Activated CD8-positive, alpha-beta T cell treated with anti-CD3 and anti-CD28 coated beads, Interleukin-2, amount 10 ng/mL, durations not matched to agents 7 days and 5 days (primary cell): ENCODE measurements around the gene DUSP28. TPM values are rescaled to one million over a fixed set of nuclear protein-coding genes. Genes with fewer than 3 reads are reported as not detected.

Experiments used
- ATAC-seq: fragments of 150-1000 bp; cut with Tn5 transposase; one replicate; pipeline ENCODE4 v1.10.0; 2021; ENCODE audit warnings: moderate library complexity
- CTCF ChIA-PET: fragments of 350-600 bp; sonication (Branson Sonifier 250); formaldehyde crosslinking; loops from one replicate; lab custom pipeline; 2021; ENCODE audit warnings: antibody characterized with exemption; lab: Charles Lee
- POLR2A ChIA-PET: fragments of 350-600 bp; sonication (Branson Sonifier 250); formaldehyde crosslinking; loops from one replicate; lab custom pipeline; 2021; ENCODE audit warnings: antibody characterized with exemption; lab: Charles Lee
- DNase-seq: peaks from one replicate; pipeline ENCODE4 v3.0.0-alpha.2; 2020
- H3K27ac Mint-ChIP-seq: one replicate; pipeline ENCODE4 v1.8.0; 2021; ENCODE audit warnings: mild to moderate bottlenecking, mixed read lengths
- H3K27me3 Mint-ChIP-seq: one replicate; pipeline ENCODE4 v1.8.0; 2021; ENCODE audit warnings: low read depth, mixed read lengths
- H3K36me3 Mint-ChIP-seq: one replicate; pipeline ENCODE4 v1.8.0; 2021; ENCODE audit warnings: low read depth, mixed read lengths
- H3K4me1 Mint-ChIP-seq: one replicate; pipeline ENCODE4 v1.8.0; 2021; ENCODE audit warnings: low read depth, mixed read lengths
- H3K4me3 Mint-ChIP-seq: one replicate; pipeline ENCODE4 v1.8.0; 2021; ENCODE audit warnings: mild to moderate bottlenecking, mixed read lengths
- H3K9me3 Mint-ChIP-seq: one replicate; pipeline ENCODE4 v1.8.0; 2022; ENCODE audit warnings: mixed read lengths; ENCODE audit not compliant: insufficient read depth
- total RNA-seq, 2 experiments: library from RNA; stranded (reverse); gene quantifications; one replicate each; pipeline ENCODE4 v1.2.3, GENCODE V29; 2021

Gene DUSP28
- total RNA-seq, 2 experiments from 2014 or later, result 6.8 to 8.1 TPM

DNA sequence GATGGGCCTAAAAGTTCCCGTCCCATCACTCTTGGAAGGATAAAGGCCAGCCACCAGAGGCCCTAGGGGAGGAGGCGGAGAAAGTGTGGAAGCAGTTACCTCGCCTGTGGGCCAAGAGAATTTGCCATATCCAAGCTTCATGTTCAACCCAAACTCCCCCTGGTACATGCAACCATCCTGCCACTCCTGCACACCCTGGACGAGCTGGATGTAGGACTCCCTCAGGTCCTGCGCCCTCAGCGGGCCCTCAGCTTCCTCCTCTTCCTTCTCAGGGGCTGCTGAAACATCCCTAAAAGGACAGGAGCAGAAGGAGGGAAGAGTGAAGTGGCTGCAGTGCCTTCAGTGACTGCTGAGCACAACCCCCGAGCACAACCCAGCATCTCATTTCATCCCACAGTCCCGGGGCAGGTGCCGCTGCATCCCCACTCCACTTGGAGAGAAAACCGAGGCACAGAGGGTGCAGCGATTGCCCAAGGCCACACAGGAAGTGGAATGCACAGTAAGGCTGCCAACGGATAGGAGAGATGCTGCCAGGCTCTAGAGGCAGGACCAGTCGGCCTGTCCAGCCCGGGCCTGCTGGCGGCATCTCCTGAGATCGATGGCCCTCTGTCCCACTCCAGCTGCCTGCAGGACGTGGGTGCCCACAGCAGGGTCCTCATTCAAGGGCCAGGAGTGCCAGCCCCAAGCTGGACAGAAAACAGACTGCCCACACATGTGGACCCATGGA, 5.2 kb upstream of the DUSP28 start:
- Mint-ChIP-seq H3K27me3 (no peaks in the 10 kb centered on the region), H3K9me3 (peaks cover 4% of the 10 kb centered on the region), H3K36me3 (peaks cover 66% of the 10 kb centered on the region), H3K4me3 (no peak overlapping the region), H3K4me1 (peaks cover 30% of the 10 kb centered on the region), H3K27ac (no peak overlapping the region)
- no peak for DNase-seq
- ATAC-seq, result no peak
- ChIA-PET CTCF (interaction anchor here (0.9 to 4.2 kb wide), 3 partner anchors 32 to 41 kb away, joined by 3 to 18 read pairs (median 16); partner anchors contain the start of gene CAPN10), POLR2A (no interaction called here)

- peaks cover 3% of the 10 kb centered on the region for H3K9me3 Mint-ChIP-seq
- ChIA-PET POLR2A (no interaction called here), CTCF (interaction anchor here (0.9 to 4.1 kb wide), 5 partner anchors 11 to 297 kb away, joined by 3 to 23 read pairs (median 15); partner anchors contain the start of gene CAPN10)
Observed at GRCh38 chr2:240555541-240556250, 4.5 kb upstream of the DUSP28 start.

GRCh38 chr2:240556553-240557100, 3.5 kb upstream of the DUSP28 start:
- H3K27me3 Mint-ChIP-seq, result no peaks in the 10 kb centered on the region
- CTCF ChIA-PET, result interaction anchor here (1.0 to 4.1 kb wide), 6 partner anchors 10 to 296 kb away, joined by 3 to 23 read pairs (median 10); partner anchors contain the start of gene CAPN10
- POLR2A ChIA-PET, result interaction anchor here (0.7 to 1.0 kb wide), 2 partner anchors 9 to 25 kb away, joined by 4 read pairs; no protein-coding TSS in a partner anchor
- no peaks in the 10 kb centered on the region for H3K9me3 Mint-ChIP-seq
- peak overlapping the region; percentile 52 for H3K27ac Mint-ChIP-seq
- H3K4me3 Mint-ChIP-seq, result peak overlapping the region; percentile 28
- peaks cover 38% of the 10 kb centered on the region for H3K4me1 Mint-ChIP-seq
- ATAC-seq, result no peak
- DNase-seq, result peak; percentile 80
- peaks cover 57% of the 10 kb centered on the region for H3K36me3 Mint-ChIP-seq

More at GRCh38 chr2:240555541-240556250, 4.5 kb upstream of the DUSP28 start:
- Mint-ChIP-seq H3K4me3 (no peak overlapping the region), H3K27me3 (no peaks in the 10 kb centered on the region), H3K4me1 (peaks cover 32% of the 10 kb centered on the region), H3K27ac (no peak overlapping the region), H3K36me3 (peaks cover 63% of the 10 kb centered on the region)
- DNase-seq (no peak), ATAC-seq (no peak)

- H3K4me1 Mint-ChIP-seq, result peaks cover 43% of the 10 kb centered on the region
- H3K27me3 Mint-ChIP-seq, result no peaks in the 10 kb centered on the region
- CTCF ChIA-PET, result interaction anchor here (1.0 to 4.1 kb wide), 5 partner anchors 9 to 43 kb away, joined by 3 to 23 read pairs (median 15); partner anchors contain the start of gene CAPN10
- peak overlapping the region; percentile 28 for H3K4me3 Mint-ChIP-seq
- no peak overlapping the region for H3K27ac Mint-ChIP-seq
- DNase-seq (peak; percentile 19), ATAC-seq (no peak)
- H3K9me3 Mint-ChIP-seq, result no peaks in the 10 kb centered on the region
- peaks cover 55% of the 10 kb centered on the region for H3K36me3 Mint-ChIP-seq
- POLR2A ChIA-PET, result interaction anchor here (1.0 kb wide), 1 partner anchor 25 kb away, joined by 4 read pairs; no protein-coding TSS in a partner anchor
Observed at GRCh38 chr2:240557101-240557751, 2.9 kb upstream of the DUSP28 start.

DNA sequence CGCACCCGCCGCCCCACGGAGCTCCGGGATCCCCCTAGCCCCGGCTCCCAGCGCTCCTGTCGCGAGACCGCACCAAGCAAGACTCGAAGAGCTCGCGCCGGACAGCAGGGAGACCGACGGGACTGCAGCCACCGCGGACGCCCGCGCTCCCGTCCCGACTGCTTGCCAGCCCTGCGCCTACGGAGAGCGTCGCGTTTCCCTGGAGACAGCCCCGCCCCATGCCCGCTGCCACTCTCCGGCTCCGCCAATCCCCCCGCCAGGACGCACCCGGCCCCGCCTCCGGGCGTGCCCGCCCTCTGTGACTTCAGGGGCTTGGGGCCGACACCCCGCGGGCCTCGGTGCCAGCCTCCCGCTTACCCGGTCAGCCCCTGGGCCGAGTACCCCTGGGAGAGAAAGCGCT, 2.3 kb upstream of the DUSP28 start, which contains the start of gene ANKMY1:
ANKMY1 (minus strand) TSS at position 181 of the 400 bp plus-strand sequence. CDS start 653 bp downstream, outside the sequence.
- peak; percentile 75 for DNase-seq
- ATAC-seq, result no peak
- ChIA-PET CTCF (interaction anchor here (1.3 to 4.1 kb wide), 4 partner anchors 8 to 44 kb away, joined by 3 to 23 read pairs (median 16); partner anchors contain the start of gene CAPN10), POLR2A (interaction anchor here (1.0 kb wide), 1 partner anchor 24 kb away, joined by 4 read pairs; no protein-coding TSS in a partner anchor)
- Mint-ChIP-seq H3K27me3 (no peaks in the 10 kb centered on the region), H3K4me1 (peaks cover 48% of the 10 kb centered on the region), H3K27ac (peak within 1 kb of the TSS; percentile 20), H3K9me3 (no peaks in the 10 kb centered on the region), H3K36me3 (peaks cover 57% of the 10 kb centered on the region), H3K4me3 (peak within 1 kb of the TSS; percentile 80)

- H3K27ac Mint-ChIP-seq, result peak overlapping the region; percentile 20
- H3K9me3 Mint-ChIP-seq, result no peaks in the 10 kb centered on the region
- CTCF ChIA-PET, result interaction anchor here (2.4 to 4.1 kb wide), 3 partner anchors 8 to 44 kb away, joined by 15 to 23 read pairs (median 18); partner anchors contain the start of gene CAPN10
- no peaks in the 10 kb centered on the region for H3K27me3 Mint-ChIP-seq
- ATAC-seq, result no peak
- H3K4me3 Mint-ChIP-seq, result peak overlapping the region; percentile 80
- DNase-seq, result peak; percentile 21
- H3K36me3 Mint-ChIP-seq, result peaks cover 57% of the 10 kb centered on the region
- H3K4me1 Mint-ChIP-seq, result peaks cover 53% of the 10 kb centered on the region
- POLR2A ChIA-PET, result no interaction called here
Observed at GRCh38 chr2:240558236-240558761, 1.9 kb upstream of the DUSP28 start.

DNA sequence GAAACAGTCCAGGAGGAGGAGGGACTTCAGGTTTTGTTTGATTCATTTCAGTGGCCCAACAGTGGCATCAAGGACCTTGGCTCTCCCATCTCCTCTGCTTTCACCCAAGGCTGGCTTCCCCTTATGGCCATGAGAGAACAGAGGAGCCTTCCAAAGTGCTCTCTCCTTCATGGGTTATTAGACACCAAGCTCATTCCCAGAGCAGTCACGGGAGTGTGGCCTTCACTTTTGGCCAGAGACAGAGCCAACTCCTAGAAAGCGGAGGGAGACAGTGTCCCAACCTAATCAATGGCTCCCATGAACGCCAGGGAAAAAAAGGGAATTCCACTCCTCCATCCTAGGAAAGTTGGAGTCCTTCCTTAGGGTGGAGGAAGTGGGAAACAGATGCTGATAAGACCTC, 871 bp upstream of the DUSP28 start:
- no peak for ATAC-seq
- Mint-ChIP-seq H3K27ac (peak overlapping the region; percentile 46), H3K27me3 (no peaks in the 10 kb centered on the region), H3K9me3 (no peaks in the 10 kb centered on the region), H3K4me1 (peaks cover 63% of the 10 kb centered on the region), H3K4me3 (peak overlapping the region; percentile 80), H3K36me3 (peaks cover 60% of the 10 kb centered on the region)
- ChIA-PET POLR2A (interaction anchor here (3.9 kb wide), 1 partner anchor 26 kb away, joined by 37 read pairs; the partner anchor contains the start of gene CAPN10), CTCF (interaction anchor here (1.0 to 3.6 kb wide), 2 partner anchors 45 to 281 kb away, joined by 3 to 23 read pairs; no protein-coding TSS in a partner anchor)
- peak; percentile 21 for DNase-seq

GRCh38 chr2:240560480-240561324, 545 bp downstream of the DUSP28 start:
- peak overlapping the region; percentile 81 for H3K27ac Mint-ChIP-seq
- H3K36me3 Mint-ChIP-seq, result peaks cover 63% of the 10 kb centered on the region
- DNase-seq (peak; percentile 100), ATAC-seq (peak; percentile 61)
- POLR2A ChIA-PET, result interaction anchor here (0.7 to 3.9 kb wide), 9 partner anchors 9 to 754 kb away, joined by 3 to 37 read pairs (median 4); partner anchors contain the start of genes CAPN10 and NDUFA10
- no peaks in the 10 kb centered on the region for H3K27me3 Mint-ChIP-seq
- peaks cover 77% of the 10 kb centered on the region for H3K4me1 Mint-ChIP-seq
- CTCF ChIA-PET, result interaction anchor here (0.7 to 7.8 kb wide), 7 partner anchors 8 to 535 kb away, joined by 3 to 119 read pairs (median 4); partner anchors contain the start of genes CAPN10, NDUFA10 and RNPEPL1
- peak overlapping the region; percentile 85 for H3K4me3 Mint-ChIP-seq
- no peaks in the 10 kb centered on the region for H3K9me3 Mint-ChIP-seq

GRCh38 chr2:240561325-240561971, 1.3 kb downstream of the DUSP28 start:
- H3K36me3 Mint-ChIP-seq, result peaks cover 61% of the 10 kb centered on the region
- H3K27me3 Mint-ChIP-seq, result no peaks in the 10 kb centered on the region
- ChIA-PET POLR2A (interaction anchor here (0.7 to 3.9 kb wide), 7 partner anchors 8 to 536 kb away, joined by 3 to 37 read pairs (median 4); partner anchors contain the start of genes CAPN10 and NDUFA10), CTCF (interaction anchor here (0.7 to 7.8 kb wide), 8 partner anchors 7 to 61 kb away, joined by 3 to 119 read pairs (median 4); partner anchors contain the start of genes CAPN10 and RNPEPL1)
- peaks cover 79% of the 10 kb centered on the region for H3K4me1 Mint-ChIP-seq
- no peak for ATAC-seq
- H3K27ac Mint-ChIP-seq, result peak overlapping the region; percentile 81
- peak; percentile 41 for DNase-seq
- H3K4me3 Mint-ChIP-seq, result peak overlapping the region; percentile 85
- no peaks in the 10 kb centered on the region for H3K9me3 Mint-ChIP-seq
